Measurements from ENCODE around the gene MYOM3. TPM values are rescaled to one million over a fixed set of nuclear protein-coding genes. Genes with fewer than 3 reads are reported as not detected.

Gene MYOM3
- total RNA-seq, 1 donor from 2014 or later = 0.42 TPM

- DNase-seq (ENCODE audit: low spot score) = no peak
Measured at GRCh38 chr1:24097663-24098062, 14.3 kb downstream of the MYOM3 start.

GRCh38 chr1:24096739-24097103 is 15.2 kb downstream of the MYOM3 start:
- no peak for DNase-seq (ENCODE audit: low spot score)

GRCh38 chr1:24096009-24096738 is 15.8 kb downstream of the MYOM3 start:
- no peak for DNase-seq (ENCODE audit: low spot score)

GRCh38 chr1:24095140-24095859 is 16.6 kb downstream of the MYOM3 start:
- DNase-seq (ENCODE audit: low spot score) = no peak

GRCh38 chr1:24094554-24094953 is 17.4 kb downstream of the MYOM3 start:
- DNase-seq (ENCODE audit: low spot score) = no peak

GRCh38 chr1:24093732-24094131 is 18.2 kb downstream of the MYOM3 start:
- no peak for DNase-seq (ENCODE audit: low spot score)

- no peak for DNase-seq (ENCODE audit: low spot score)
Measured at GRCh38 chr1:24092979-24093378, 19.0 kb downstream of the MYOM3 start.

- DNase-seq (ENCODE audit: low spot score) = no peak
Measured at GRCh38 chr1:24091971-24092482, 19.9 kb downstream of the MYOM3 start.

GRCh38 chr1:24090736-24091135 is 21.2 kb downstream of the MYOM3 start:
- DNase-seq (ENCODE audit: low spot score) = no peak

GRCh38 chr1:24089743-24090555 is 22.0 kb downstream of the MYOM3 start:
- DNase-seq (ENCODE audit: low spot score) = no peak

- DNase-seq (ENCODE audit: low spot score) = no peak
Measured at GRCh38 chr1:24089027-24089742, 22.8 kb downstream of the MYOM3 start.

- DNase-seq (ENCODE audit: low spot score) = no peak
Measured at GRCh38 chr1:24086466-24086865, 25.5 kb downstream of the MYOM3 start.

GRCh38 chr1:24085546-24085945 is 26.4 kb downstream of the MYOM3 start:
- no peak for DNase-seq (ENCODE audit: low spot score)

GRCh38 chr1:24085007-24085406 is 26.9 kb downstream of the MYOM3 start:
- no peak for DNase-seq (ENCODE audit: low spot score)

GRCh38 chr1:24084050-24084449 is 27.9 kb downstream of the MYOM3 start:
- no peak for DNase-seq (ENCODE audit: low spot score)

GRCh38 chr1:24082372-24082771 is 29.6 kb downstream of the MYOM3 start:
- no peak for DNase-seq (ENCODE audit: low spot score)

- DNase-seq (ENCODE audit: low spot score) = no peak
Measured at GRCh38 chr1:24081190-24081589, 30.7 kb downstream of the MYOM3 start.

- no peak for DNase-seq (ENCODE audit: low spot score)
Measured at GRCh38 chr1:24080131-24080530, 31.8 kb downstream of the MYOM3 start.

- DNase-seq (ENCODE audit: low spot score) = no peak
Measured at GRCh38 chr1:24077278-24077978, 34.5 kb downstream of the MYOM3 start.

GRCh38 chr1:24075946-24076345 is 36.0 kb downstream of the MYOM3 start:
- DNase-seq (ENCODE audit: low spot score) = no peak

- no peak for DNase-seq (ENCODE audit: low spot score)
Measured at GRCh38 chr1:24075590-24075854, 36.4 kb downstream of the MYOM3 start.
